Thoracic aorta (tissue), 2 donors: ENCODE data around the gene ZBTB21. TPM values are rescaled to one million over a fixed set of nuclear protein-coding genes. Genes with fewer than 3 reads are reported as not detected.
A peak's percentile ranks its signal among the peaks of the same experiment; 100 is the strongest.

Experiments used
- ATAC-seq: fragments of 150-250 bp; one replicate; pipeline ENCODE4 v1.8.0; 2017; ENCODE audit warnings: low read depth; ENCODE audit not compliant: insufficient number of reproducible peaks, low FRiP score
- DNase-seq: peaks from one replicate; pipeline ENCODE4 v3.0.0-alpha.2; 2020; ENCODE audit warnings: low spot score
- H3K27ac ChIP-seq, 2 donors: fragments of 200-600 bp; sonication (generic); 1 replicate in 1 of 2; 2 replicates in 1 of 2; pipeline ENCODE4 v1.5.1; 2016; ENCODE audit warnings: mild to moderate bottlenecking in 2 of 2, moderate library complexity in 2 of 2
- H3K27me3 ChIP-seq: fragments of 200-600 bp; sonication (generic); replicated peaks from 2 replicates; pipeline ENCODE4 v1.6.0; 2016; ENCODE audit warnings: mild to moderate bottlenecking; ENCODE audit not compliant: insufficient read depth
- H3K36me3 ChIP-seq: fragments of 200-600 bp; sonication (generic); one replicate; pipeline ENCODE4 v1.5.1; 2016
- H3K4me1 ChIP-seq, 2 donors: fragments of 200-600 bp; sonication (generic); 1 replicate in 1 of 2; 2 replicates in 1 of 2; pipeline versions ENCODE4 v1.5.1 to v1.6.0; 2016; ENCODE audit warnings: low read depth in 2 of 2, mild to moderate bottlenecking in 1 of 2; ENCODE audit not compliant: control insufficient read depth in 1 of 2
- H3K4me3 ChIP-seq: fragments of 200-600 bp; sonication (generic); 2 replicates; pipeline ENCODE4 v1.5.1; 2016; ENCODE audit warnings: mild to moderate bottlenecking
- H3K9me3 ChIP-seq: fragments of 200-600 bp; sonication (generic); 2 replicates; pipeline ENCODE4 v1.5.1; 2016
- total RNA-seq, 2 donors: library from RNA; depleted of rRNA; stranded (reverse); fragments of >200 nt; gene quantifications; one replicate each; pipeline versions ENCODE4 v1.1.0 to v1.2.3, GENCODE V29; 2016
- TF ChIP-seq, protein P1 (sequence below): fragments of 200-600 bp; sonication (generic); IDR thresholded peaks from one replicate; pipeline ENCODE4 v1.5.1; 2019; ENCODE audit warnings: antibody characterized with exemption

Gene ZBTB21
- total RNA-seq, 2 donors from 2014 or later: 16.5 to 23.8 TPM

DNA sequence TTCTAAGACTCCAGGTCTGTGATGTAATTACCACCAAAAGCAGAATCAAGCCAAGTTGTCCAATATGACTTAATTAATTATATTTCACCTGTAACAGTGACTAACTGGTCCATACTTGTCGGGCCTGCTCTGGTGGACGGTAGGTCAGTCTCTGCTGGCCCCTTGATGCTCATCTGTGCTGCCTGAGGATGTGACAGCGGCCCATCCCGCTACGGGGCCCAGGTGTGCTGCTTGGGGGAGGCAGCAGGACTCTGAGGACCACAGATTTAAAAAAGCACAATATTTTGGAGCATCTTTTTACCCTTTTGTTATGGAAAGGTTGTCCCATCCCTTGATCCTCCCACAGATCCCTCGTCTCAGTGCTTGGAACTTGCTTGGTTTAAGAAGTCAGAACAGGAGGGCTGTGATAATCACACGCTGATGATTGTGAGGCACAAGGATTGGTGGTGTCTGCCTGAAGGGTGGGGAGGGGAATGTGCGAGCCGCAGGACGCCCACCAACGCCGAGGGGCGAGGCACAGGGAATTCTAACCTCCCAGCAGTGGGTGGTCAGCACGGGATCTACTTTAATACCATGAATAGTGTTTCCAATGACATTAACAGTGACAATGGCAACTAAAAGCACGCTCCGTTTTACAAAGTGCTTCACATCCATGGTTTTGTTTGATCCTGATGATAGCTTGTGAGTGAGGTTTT is 33.2 kb upstream of the ZBTB21 start:
- DNase-seq (no peak), ATAC-seq (no peak)
- no peaks in the 10 kb centered on the region for H3K27me3 ChIP-seq
- H3K9me3 ChIP-seq: no peaks in the 10 kb centered on the region
- no peaks in the 10 kb centered on the region for H3K36me3 ChIP-seq
- TF ChIP-seq, protein P1, sequence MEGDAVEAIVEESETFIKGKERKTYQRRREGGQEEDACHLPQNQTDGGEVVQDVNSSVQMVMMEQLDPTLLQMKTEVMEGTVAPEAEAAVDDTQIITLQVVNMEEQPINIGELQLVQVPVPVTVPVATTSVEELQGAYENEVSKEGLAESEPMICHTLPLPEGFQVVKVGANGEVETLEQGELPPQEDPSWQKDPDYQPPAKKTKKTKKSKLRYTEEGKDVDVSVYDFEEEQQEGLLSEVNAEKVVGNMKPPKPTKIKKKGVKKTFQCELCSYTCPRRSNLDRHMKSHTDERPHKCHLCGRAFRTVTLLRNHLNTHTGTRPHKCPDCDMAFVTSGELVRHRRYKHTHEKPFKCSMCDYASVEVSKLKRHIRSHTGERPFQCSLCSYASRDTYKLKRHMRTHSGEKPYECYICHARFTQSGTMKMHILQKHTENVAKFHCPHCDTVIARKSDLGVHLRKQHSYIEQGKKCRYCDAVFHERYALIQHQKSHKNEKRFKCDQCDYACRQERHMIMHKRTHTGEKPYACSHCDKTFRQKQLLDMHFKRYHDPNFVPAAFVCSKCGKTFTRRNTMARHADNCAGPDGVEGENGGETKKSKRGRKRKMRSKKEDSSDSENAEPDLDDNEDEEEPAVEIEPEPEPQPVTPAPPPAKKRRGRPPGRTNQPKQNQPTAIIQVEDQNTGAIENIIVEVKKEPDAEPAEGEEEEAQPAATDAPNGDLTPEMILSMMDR: no peak
- no peak overlapping the region for H3K27ac ChIP-seq
- peaks cover 14 to 44% of the 10 kb centered on the region in 2 donors for H3K4me1 ChIP-seq
- H3K4me3 ChIP-seq: no peak overlapping the region

DNA sequence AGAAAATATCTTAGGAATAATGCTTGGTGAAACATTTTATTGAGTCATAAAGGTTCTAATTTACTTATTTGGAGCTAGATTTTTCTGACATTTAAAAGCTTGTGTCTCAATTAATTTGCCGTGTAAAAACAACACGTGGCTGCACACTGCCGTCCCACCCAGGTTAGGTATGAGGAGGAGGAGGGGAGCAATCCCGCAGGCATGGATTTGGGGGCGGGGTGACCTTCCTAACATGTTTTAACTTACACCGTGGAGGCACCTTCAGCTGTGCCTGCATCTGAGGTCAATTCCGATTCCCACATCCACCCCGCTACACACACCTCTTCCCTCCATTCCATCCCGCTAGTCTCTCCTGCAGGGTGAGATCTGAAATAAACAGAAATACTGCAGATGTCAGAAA is 32.5 kb upstream of the ZBTB21 start:
- Histone ChIP-seq H3K4me3 (no peak overlapping the region), H3K36me3 (no peaks in the 10 kb centered on the region), H3K27ac (no peak overlapping the region), H3K9me3 (no peaks in the 10 kb centered on the region), H3K27me3 (no peaks in the 10 kb centered on the region), H3K4me1 (peaks cover 13 to 39% of the 10 kb centered on the region in 2 donors)
- TF ChIP-seq, protein P1: no peak
- no peak for DNase-seq
- no peak for ATAC-seq

DNA sequence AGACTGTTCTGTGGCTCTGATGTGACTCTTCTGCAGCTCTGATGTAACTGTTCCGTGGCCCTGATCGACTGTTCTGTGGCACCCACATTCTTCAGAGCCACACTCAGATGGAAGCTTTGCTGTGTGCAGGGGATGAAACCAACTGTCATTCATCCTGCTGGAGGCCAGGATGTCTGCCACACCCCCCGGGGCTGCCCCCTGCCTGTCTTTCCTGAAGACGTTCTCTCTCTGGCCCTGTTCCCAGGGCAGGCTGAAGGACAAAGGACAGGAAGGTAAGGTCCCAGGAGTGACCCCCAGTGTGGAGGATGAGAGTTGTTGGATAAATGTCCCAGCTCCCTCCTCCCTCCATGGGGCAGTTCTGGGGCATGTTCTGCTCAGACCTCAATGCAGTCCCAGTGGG is 31.6 kb upstream of the ZBTB21 start:
- peaks cover 7 to 30% of the 10 kb centered on the region in 2 donors for H3K4me1 ChIP-seq
- ATAC-seq (no peak), DNase-seq (no peak)
- H3K36me3 ChIP-seq: no peaks in the 10 kb centered on the region
- TF ChIP-seq, protein P1: no peak
- no peaks in the 10 kb centered on the region for H3K9me3 ChIP-seq
- no peaks in the 10 kb centered on the region for H3K27me3 ChIP-seq
- H3K4me3 ChIP-seq: no peak overlapping the region
- H3K27ac ChIP-seq: no peak overlapping the region

DNA sequence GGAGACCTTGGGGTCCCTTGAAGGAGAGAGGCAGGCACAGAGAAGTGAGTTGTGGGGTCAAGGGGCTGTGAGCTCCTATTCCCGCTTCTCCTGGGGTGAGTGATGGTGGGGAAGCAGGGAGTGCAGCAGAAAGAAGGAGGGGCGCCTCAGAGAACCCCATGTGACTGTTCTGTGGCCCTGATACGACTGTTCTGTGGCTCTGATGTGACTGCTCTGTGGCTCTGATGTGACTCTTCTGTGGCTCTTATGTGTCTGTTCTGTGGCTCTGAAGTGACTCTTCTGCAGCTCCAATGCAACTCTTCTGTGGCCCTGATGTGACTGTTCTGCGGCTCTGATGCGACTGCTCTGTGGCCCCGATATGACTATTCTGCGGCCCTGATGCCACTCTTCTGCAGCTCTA is 31.1 kb upstream of the ZBTB21 start:
- Histone ChIP-seq H3K4me1 (peaks cover 7 to 25% of the 10 kb centered on the region in 2 donors), H3K27ac (peak overlapping the region in 1 of 2 donors; percentile 47), H3K36me3 (no peaks in the 10 kb centered on the region), H3K9me3 (no peaks in the 10 kb centered on the region), H3K4me3 (no peak overlapping the region), H3K27me3 (no peaks in the 10 kb centered on the region)
- no peak for ATAC-seq
- TF ChIP-seq, protein P1: no peak
- DNase-seq: no peak

DNA sequence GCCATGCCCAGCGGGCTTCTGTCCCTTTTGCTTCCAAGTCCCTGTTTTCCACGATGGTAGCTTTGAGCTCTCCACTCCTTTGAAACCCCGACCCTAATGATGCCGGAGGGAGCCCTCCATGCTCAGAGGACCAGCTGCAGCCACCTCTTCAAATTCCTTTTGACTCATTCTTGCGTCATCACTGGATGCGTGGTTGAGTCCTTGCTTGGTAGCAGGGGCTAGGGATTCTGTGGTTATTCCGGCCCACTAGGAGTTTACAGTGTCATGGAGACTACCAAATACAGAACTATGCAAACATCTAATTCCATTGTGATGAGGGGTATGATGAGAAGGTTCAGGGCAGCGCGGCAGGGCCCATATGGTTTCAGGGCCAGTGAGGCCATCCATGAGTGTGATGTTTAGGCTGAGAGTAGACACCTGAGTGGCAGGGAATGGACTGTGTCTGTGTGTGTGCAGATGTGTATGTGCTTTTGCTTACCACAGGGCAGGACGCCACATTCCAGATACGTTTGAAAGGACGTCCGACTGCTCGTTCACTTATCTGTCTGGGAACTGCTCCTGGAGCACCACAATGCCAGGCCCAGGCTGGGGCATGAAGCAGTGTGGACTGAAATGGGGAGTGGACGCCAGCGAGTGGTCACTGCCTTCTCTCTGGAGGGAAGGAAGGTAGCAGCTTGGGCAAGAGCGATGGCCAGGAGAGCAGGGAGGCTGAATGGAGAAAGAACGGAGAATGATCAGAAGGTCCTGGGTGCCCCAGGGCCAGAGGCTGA is 30.4 kb upstream of the ZBTB21 start:
- Histone ChIP-seq H3K27ac (peak overlapping the region; percentile 19 to 47), H3K4me3 (no peak overlapping the region), H3K9me3 (no peaks in the 10 kb centered on the region), H3K4me1 (peaks cover 7 to 25% of the 10 kb centered on the region in 2 donors), H3K36me3 (no peaks in the 10 kb centered on the region), H3K27me3 (no peaks in the 10 kb centered on the region)
- ATAC-seq (peak; percentile 71), DNase-seq (peak; percentile 42)
- TF ChIP-seq, protein P1: no peak
